GM18909 (cell line): Measurements from ENCODE around the gene TRAPPC3.

Experiments used
- ATAC-seq: cut with Tn5 transposase; IDR thresholded peaks from one replicate; pipeline ENCODE4 v1.9.1; 2021; ENCODE audit warnings: mild to moderate bottlenecking; ENCODE audit not compliant: unreplicated experiment, poor library complexity

Gene TRAPPC3

DNA sequence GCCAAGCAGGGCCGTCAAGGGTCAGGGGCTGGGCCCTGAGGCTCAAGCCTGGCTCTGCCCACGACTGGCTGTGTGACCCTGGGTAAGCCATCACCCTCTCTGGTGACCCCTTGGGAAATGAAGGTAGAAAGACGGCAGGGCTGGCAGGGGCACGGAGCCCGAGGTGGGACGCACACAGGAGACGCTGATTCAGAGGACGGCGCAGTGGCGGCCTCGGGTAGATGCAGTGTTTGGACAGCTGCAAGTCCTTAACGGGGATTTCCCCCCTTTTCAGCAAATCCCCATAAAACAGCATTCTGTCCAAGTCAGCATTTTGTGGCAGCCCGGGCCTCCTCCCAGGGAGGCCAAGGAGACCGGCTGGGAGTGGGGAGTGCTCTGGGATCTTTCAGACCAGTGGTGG lies 41.0 kb downstream of the TRAPPC3 start:
- ATAC-seq, result no peak

DNA sequence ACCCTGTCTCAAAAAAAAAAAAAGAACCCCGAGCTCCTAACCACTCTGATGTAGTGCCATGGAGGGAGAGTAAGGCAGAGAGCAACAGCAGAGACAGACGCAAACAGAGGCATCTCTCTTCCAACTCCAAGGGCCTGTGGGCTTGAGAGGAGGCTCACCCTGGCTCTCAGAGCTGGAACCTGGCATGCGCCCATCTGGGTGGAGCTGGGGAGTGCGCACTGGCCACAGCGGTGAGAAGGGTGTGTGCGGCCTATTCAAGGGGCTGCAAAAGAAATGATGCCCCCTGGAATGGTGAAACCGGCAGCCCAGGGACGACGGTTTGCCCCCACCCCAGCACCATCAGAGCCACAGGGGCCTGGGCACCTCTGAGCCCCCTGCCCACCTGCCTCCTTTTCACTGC lies 41.9 kb downstream of the TRAPPC3 start:
- ATAC-seq, result no peak

DNA sequence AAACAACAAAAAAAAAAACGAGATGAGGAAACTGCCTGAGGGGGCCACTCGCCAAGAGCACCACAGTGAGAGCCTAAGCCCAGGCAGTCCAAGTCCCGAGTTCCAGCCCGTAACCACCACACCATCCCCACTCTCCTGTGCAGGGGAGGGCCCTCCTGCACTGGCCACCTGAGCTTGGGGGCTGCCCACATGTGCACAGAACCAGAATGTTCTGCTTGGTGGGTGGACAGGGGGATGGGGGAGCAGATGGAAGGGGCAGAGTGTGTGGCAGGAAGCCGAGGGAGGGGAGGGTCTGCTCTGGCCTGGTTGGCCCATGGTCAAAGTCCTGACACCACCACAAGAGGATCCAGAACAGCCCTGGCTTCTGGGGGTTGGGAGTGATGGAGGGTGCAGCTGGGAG lies 43.0 kb downstream of the TRAPPC3 start:
- ATAC-seq, result no peak

DNA sequence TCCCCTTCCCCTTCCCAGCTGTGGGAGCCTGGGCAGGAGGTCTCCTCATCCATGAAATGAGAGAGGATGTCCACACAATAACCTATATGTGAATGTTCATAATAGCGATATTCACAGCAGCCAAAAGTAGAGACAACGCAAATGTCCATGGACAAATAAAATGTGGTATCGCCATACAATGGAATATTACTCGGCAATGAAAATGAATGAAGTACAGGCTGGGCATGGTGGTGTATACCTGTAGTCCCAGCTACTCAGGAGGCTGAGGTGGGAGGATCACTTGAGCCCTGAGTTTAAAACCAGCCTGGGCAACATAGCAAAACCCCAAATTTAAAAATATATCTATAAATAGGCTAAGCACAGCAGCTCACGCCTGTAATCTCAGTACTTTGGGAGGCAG lies 47.7 kb downstream of the TRAPPC3 start:
- no peak for ATAC-seq

DNA sequence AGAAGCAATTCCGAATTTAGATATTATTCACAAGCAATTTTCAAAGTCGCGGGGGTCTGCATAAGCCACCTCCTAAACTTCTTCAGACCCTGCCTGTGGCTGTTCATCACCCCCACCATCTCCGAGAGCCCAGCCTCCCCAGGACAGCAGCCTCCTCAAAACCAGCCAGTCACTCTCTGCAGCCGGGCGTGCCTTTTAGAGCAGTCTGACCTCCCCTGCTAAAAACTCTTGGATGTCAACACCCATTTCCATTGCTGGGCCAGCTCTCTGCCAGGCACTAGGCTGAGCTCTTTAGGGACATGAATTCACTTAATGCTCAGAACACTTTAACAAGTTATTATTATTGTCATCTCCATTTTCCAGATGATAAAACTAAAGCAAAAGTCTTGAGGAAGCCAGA lies 48.9 kb downstream of the TRAPPC3 start:
- no peak for ATAC-seq

DNA sequence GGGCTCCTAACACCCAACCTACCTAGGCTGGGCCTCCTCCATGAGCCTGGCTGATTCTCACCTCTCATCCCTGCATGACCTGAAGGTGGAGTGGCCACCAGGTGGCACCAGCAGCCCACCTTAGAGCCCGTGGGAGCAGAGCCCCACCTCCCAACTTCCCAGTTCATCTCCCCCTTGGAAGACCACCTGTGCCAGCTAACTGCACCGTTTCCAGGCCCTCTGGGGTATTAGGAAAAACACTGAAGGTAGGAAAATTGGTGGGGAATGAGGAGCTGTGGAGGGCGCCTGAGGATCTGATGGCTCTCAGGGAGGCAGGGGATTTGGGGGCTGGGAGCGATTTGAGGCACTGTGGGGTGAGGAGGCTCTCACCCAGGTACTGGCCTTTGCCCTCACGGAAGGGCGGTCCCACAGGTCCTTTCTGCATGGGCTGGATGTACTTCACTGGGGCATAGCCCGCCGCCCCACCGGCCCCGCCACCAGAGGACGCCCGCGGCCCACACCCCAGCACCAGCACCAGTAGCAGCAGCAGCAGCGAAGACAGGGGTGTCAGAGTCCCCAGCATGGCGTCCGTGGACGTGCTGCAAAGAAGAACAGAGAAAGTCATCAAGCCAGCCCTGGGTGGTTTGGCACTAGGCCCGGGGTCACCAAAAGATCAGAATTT lies 49.5 kb downstream of the TRAPPC3 start:
- no peak for ATAC-seq

DNA sequence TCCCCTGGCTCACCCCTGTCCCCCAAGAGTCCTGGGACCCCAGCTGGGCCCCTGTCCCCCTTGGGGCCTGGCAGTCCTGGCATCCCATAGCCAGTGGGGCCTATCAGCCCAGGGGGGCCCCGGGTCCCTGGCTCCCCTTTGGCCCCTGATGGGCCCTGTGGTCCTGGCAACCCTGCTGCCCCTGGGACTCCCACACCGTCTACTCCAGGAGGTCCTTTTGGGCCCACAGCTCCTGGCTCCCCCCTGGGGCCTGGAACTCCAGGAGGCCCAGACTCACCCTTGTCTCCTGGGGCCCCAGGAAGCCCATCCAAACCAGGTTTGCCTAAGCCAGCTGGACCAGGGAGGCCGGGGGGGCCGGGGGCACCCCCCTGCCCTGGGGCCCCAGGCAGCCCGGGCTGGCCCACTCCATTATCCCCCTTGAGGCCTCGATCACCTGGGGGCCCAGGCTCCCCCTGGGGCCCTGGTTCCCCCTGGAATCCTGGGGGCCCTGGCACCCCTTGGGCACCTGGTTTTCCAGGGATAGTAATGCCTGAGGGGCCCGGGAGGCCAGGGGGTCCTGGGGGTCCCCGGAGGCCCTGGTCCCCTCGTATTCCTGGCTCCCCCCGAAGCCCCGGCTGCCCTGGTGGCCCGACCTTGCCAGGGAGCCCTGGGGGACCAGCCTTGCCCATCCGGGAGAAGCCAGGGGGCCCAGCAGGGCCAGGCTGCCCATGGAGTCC lies 50.5 kb downstream of the TRAPPC3 start:
- ATAC-seq, result no peak

DNA sequence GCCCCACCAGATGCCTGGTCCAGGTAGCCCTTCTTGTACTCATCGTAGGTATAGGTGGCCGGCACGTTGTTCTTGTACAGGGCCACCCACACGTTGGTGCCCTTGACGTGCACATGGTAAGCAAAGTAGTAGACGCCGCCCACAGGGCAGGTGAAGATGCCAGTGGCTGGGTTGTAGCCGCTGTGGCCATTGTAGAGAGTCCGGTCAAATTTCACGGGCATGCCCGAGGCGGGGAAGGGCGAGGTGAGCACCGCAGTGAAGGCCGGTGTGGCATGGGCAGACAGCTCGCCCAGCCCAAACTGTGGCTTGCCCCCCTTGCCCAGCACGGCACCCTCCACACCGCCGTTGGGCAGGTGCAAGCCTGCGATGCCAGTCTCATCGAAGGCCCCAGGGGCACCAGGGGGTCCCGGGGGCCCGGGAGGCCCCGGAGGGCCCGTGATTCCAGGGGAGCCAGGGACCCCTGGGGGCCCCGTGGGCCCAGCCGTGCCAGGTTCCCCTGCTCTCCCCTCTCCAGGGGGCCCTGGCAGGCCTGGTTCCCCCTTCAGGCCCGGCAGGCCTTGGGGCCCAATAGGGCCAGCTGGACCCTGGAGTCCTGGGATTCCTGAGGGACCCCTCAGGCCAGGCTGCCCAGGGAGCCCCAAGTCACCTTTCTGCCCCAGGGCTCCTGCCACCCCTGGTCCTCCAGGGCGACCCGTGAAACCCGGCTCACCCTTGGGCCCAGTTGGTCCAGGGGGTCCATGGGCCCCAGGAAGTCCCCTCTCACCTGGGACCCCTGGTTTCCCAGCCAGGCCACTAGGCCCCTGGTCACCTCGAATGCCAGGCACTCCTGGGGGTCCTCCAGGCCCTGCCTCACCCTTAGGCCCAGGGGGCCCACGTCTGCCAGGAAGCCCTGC lies 51.3 kb downstream of the TRAPPC3 start:
- no peak for ATAC-seq

DNA sequence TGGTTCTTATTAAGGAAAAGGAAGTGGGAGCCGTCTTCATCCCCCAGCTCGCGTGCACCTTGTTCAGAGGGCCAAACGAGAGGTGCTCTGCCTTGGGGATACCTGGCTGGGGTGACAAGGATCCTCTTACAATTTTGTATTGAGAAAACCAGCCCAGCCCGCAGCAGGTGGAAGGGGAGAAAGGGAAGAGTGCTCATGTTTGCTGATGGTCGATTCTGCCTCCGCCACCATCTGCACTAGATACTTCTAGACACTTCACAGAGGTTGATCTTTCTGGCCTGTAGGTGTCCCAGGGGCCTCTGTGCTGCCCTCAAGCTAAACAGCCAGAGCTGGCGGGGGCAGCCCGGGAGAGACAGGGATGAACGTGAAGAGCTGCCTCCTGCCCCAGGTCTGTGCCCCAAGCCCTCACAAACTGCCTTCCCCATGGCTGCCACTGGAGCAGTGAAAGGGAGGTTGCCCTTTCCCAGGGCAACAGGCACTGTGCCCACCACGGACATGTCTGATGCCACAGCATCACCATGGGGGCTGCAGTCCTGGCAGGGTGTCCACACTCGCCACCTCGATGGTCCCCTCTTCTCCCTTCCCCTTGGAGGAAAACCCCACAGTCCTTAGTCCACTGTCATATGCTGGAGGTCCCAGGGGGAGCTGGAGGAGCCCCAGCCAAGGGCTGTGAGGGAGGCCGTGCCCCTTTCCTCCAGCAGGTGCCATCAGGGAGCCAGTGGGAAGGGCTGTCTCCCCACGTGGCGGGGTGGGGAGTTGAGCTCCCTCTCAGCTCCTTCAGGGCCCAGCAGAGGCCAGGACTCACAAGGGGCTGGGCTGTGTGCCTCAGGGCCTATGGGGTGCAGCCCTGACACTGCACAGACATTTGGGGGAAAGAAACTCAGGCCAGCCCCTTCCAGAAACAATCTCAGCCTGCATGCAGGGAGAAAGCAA lies 52.5 kb downstream of the TRAPPC3 start:
- ATAC-seq, result no peak

DNA sequence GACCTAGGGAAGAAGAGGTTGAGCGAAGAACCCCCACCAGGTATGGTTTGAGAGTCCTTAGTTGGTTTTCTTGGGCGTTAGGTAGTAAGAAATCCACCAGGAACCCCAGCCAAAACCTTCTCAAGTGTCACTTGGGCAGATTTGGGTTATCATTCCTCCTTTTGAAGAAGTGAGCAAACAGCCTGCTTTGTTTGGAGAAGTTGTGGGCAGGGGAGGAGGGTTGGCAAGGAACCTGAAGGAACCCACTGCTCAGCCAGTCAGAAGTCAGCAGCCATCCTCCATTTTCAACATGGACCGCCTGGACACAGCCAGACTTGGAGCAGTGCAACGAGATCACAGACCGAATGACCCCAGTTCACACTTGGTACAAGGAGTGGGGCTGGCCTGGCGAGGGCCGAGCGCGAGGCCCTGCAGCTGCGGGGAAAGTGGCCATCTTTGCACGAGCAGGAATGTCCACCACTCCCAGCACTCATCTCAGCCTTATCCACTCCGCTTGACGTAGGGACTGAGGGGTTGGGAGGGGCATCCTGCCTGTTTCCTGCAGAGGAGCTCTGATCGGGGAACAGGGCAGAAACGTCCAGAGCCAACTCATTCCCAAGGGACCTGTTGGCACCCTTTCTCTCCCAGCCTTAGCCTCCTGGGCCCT lies 53.4 kb downstream of the TRAPPC3 start:
- ATAC-seq, result no peak

DNA sequence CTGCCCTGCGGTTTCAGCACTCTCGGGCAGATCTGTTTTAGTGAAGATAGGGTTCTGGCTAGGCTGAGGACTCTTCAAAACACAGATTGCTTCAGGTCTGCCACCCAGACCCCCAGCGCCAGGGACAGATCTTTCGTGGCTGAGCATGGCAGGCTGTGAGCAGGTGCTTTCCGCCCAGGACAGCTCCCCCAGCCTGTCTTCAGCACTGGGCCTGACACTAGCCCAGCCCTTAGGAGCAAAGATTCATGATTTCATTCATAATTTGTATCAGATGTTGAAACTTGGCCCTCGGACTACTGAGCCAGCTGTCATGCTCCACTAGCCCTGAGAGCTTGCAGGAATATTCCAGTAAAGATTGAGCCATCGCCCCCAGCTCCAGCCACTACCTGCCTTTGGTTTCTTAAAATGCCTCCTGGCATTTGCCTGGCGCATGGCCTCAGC lies 54.6 kb downstream of the TRAPPC3 start:
- no peak for ATAC-seq

DNA sequence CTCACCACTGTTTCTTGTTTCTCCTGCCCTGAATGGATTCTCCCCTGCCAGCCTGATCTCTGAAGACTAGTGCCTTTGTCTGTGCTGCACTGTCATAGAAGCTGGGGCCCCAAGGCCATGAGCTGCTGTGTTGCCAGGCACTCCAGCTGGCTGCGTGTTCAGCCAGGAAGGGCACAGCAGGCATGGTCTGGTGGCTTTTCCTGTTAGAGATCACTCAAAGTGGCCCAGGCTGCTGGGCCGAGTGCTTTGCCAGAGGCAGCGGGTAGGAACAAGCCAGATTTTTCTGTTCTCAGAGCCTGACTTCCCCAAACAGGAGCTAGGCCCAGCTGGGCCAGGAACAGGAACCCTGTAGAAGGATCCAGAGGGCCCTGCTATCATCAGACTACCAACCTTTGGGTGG lies 55.4 kb downstream of the TRAPPC3 start:
- no peak for ATAC-seq

DNA sequence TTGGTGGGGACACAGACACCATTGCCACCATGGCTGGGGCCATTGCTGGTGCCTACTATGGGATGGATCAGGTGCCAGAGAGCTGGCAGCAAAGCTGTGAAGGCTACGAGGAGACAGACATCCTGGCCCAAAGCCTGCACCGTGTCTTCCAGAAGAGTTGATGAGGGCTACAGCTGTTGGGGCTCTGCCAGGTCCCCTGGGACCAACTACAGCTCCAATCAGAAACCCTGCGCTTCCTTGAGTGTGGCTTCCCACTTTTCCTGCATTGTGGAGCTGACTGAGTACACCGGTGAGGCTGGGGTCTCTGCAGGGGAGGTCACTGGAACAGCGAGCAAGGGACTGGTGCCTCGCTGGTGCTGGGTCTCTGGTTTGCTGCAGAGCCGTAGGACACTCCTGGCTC lies 56.1 kb downstream of the TRAPPC3 start:
- ATAC-seq, result no peak

DNA sequence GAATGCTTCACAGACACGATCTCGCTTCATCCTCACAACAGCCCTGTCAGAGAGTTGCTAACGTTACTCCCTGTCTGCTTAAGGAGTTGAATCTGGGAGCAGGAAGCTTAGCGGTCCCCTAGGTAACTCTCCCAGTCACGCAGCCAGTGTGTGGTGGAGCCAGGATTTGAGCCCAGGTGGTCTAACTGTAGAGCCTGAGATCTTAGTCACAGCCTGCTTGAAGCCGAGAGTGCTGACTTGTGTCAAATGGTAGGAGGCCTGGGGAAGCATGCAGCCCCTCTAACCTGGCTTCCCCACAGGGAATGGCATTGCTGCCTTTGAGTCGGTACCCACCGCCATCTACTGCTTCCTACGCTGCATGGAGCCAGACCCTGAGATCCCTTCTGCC lies 56.5 kb downstream of the TRAPPC3 start:
- no peak for ATAC-seq

DNA sequence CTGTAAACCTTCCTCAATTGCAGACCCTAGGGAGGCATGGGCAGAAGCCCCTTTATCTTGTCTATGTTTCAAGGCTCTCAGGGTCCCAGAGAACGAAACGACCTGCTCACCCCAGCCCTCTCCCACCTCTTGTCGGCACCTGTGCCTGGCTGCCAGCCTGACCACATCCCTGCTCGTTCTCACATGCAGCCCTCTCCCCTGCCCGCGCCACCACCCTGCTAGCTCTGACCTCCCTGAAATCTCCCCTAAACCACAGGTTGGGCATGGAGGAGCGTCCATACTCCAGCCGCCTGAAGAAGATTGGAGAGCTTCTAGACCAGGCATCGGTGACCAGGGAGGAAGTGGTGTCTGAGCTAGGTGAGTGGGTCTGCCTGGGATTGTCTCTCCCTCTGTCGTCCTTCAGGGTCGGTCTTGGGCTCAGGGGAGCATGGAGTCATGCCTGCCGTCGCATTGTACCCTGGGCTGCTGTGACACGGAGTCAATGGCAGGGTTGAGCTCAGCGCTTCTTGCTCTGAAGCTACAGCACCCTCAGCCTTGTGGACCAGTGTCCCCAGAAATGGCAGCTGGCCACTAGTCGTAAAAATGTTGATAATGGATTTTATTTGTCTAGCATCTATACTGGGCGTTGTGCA lies 57.0 kb downstream of the TRAPPC3 start:
- ATAC-seq, result no peak

DNA sequence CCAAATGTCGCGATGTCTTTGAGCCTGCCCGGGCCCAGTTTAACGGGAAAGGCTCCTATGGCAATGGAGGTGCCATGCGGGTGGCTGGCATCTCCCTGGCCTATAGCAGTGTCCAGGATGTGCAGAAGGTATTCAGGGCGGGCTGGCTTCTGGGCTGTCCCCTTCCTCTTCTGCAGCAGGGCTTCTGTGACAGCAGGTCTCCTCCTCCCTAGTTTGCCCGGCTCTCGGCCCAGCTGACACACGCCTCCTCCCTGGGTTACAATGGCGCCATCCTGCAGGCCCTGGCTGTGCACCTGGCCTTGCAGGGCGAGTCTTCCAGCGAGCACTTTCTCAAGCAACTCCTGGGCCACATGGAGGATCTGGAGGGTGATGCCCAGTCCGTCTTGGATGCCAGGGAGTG lies 57.6 kb downstream of the TRAPPC3 start:
- ATAC-seq, result no peak

DNA sequence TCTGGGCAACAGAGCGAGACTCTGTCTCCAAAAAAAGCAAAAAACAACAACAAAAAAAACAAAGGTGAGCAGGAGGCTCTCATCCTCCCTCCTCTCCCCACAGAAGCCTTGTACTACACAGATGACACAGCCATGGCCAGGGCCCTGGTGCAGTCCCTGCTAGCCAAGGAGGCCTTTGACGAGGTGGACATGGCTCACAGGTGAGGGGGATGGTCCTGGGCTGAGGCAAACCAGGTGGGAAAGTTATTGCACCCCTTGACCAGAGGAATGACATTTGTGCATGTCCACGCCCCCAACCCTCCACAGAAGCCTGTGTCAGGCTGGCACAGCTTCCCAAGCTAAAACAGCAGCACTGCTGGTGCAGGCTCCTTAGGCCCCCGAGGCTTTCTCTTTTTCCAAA lies 58.1 kb downstream of the TRAPPC3 start:
- ATAC-seq, result no peak

DNA sequence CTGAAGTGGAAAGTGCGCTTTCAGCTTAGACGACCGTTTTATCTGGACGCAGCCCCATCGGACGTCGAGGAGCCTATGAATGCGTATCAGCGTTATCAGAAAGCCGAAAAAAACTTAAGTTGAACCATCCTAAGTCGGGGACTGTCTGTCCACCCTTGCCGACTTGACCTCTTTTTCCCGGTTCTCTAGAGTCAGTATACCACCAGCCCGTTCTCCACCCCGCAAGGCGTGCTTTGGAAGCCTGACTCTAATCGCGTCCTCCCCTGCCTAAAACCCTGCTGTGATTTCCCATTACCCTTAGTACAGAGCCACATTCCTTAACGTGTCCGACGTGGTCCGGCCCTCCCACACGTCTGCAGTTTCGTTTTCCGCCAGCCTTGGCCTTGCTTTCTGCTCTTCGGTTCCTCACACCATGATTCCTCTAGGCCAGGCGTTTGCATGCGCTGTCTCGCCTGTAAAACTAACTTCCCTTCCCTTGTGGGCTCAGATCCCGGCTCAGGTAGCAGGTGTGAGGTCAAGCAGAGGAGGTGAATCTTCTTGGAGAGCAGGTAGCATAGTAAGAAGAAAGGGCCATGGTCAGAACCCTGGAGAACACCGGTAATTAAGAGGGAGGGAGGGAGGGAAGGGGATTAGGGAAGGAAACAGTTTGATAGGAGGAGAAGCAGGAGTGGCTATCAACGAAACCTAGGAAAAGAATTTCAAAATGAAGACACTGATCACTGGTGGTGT lies 59.7 kb downstream of the TRAPPC3 start:
- no peak for ATAC-seq
